Measurements from ENCODE around the gene KAZN. TPM values are rescaled to one million over a fixed set of nuclear protein-coding genes. Genes with fewer than 3 reads are reported as not detected.

KAZN gene
- polyA plus RNA-seq, 1 donor from 2014 or later = 20.6 TPM

DNA sequence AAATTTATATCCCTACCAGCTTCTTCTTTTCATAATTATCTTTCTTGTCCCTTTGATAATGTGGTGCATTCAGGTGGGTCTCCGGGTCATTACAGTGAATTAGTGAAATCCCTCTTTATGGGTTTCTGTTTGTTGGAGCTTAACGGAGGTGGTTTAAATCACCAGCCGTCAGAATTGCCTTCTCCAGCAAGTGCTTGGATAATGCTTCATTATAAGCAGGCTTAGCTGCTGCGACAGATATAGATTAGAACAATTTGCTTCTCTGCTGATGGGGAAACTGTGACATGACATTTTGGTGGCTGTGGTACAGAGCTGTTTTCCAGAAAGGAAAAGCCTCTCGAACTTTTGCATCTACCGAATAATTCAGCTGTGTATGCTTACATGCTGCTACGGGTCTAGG lies 56.9 kb downstream of the KAZN start:
- Histone ChIP-seq H3K9me3 (ENCODE audit: low read length) (no peaks in the 10 kb centered on the region), H3K9me2 (ENCODE audit: insufficient read depth, low read length) (no peaks in the 10 kb centered on the region), H3K36me3 (ENCODE audit: insufficient read depth, low read length) (no peaks in the 10 kb centered on the region), H3K27me3 (ENCODE audit: insufficient read depth, low read depth, low read length) (no peaks in the 10 kb centered on the region), H4K20me1 (ENCODE audit: insufficient read depth) (no peaks in the 10 kb centered on the region), H3K79me2 (replicated peaks; ENCODE audit: insufficient read depth, low read length) (peaks cover 16% of the 10 kb centered on the region), H3K27ac (ENCODE audit: low read length) (peak overlapping the region; percentile 29), H3K4me3 (ENCODE audit: low read length) (peak overlapping the region; percentile 29), H3F3A (ENCODE audit: insufficient read depth, low read length, poor library complexity, severe bottlenecking) (peaks cover 3% of the 10 kb centered on the region), H2AFZ (ENCODE audit: low read depth, low read length) (no peak overlapping the region), H3K4me2 (ENCODE audit: low read length) (peak overlapping the region; percentile 42), H3K9ac (ENCODE audit: low read length) (peak overlapping the region; percentile 17)
- no peak for TF ChIP-seq TAF1 (IDR thresholded peaks at IDR 0.05; ENCODE audit: low read depth)
- peak; percentile 13 for TF ChIP-seq POLR2AphosphoS5 (IDR thresholded peaks at IDR 0.05)

DNA sequence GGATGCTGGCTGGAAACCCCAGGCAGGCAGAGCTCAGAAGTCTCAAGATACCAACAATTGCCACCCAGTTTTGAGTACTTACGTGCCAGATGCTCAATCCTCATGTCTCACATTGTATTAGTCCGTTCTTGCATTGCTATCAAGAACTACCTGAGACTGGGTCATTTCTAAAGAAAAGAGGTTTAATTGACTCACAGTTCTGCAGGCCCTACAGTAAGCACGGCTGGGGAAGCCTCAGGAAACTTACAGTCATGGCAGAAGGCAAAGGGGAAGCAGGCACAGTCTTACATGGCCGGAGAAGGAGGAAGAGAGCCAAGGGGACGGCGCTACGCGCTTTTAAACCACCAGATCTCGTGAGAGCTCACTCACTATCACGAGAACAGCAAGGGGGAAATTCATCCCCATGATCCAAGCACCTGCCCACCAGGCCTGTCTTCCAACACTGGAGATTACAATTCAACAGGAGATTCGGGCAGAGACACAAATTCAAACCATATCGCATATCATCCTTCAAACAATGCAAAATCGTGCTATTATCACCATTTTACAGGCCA lies 58.0 kb downstream of the KAZN start:
- Histone ChIP-seq H3F3A (ENCODE audit: insufficient read depth, low read length, poor library complexity, severe bottlenecking) (peaks cover 3% of the 10 kb centered on the region), H3K27ac (ENCODE audit: low read length) (no peak overlapping the region), H3K9me3 (ENCODE audit: low read length) (no peaks in the 10 kb centered on the region), H2AFZ (ENCODE audit: low read depth, low read length) (no peak overlapping the region), H3K9me2 (ENCODE audit: insufficient read depth, low read length) (no peaks in the 10 kb centered on the region), H3K9ac (ENCODE audit: low read length) (no peak overlapping the region), H3K79me2 (replicated peaks; ENCODE audit: insufficient read depth, low read length) (peaks cover 18% of the 10 kb centered on the region), H3K36me3 (ENCODE audit: insufficient read depth, low read length) (no peaks in the 10 kb centered on the region), H3K27me3 (ENCODE audit: insufficient read depth, low read depth, low read length) (no peaks in the 10 kb centered on the region), H4K20me1 (ENCODE audit: insufficient read depth) (no peaks in the 10 kb centered on the region), H3K4me2 (ENCODE audit: low read length) (no peak overlapping the region), H3K4me3 (ENCODE audit: low read length) (no peak overlapping the region)
- TF ChIP-seq, protein P1, sequence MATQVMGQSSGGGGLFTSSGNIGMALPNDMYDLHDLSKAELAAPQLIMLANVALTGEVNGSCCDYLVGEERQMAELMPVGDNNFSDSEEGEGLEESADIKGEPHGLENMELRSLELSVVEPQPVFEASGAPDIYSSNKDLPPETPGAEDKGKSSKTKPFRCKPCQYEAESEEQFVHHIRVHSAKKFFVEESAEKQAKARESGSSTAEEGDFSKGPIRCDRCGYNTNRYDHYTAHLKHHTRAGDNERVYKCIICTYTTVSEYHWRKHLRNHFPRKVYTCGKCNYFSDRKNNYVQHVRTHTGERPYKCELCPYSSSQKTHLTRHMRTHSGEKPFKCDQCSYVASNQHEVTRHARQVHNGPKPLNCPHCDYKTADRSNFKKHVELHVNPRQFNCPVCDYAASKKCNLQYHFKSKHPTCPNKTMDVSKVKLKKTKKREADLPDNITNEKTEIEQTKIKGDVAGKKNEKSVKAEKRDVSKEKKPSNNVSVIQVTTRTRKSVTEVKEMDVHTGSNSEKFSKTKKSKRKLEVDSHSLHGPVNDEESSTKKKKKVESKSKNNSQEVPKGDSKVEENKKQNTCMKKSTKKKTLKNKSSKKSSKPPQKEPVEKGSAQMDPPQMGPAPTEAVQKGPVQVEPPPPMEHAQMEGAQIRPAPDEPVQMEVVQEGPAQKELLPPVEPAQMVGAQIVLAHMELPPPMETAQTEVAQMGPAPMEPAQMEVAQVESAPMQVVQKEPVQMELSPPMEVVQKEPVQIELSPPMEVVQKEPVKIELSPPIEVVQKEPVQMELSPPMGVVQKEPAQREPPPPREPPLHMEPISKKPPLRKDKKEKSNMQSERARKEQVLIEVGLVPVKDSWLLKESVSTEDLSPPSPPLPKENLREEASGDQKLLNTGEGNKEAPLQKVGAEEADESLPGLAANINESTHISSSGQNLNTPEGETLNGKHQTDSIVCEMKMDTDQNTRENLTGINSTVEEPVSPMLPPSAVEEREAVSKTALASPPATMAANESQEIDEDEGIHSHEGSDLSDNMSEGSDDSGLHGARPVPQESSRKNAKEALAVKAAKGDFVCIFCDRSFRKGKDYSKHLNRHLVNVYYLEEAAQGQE (IDR thresholded peaks at IDR 0.05; ENCODE audit: borderline replicate concordance) = no peak
- TF ChIP-seq TAF1 (IDR thresholded peaks at IDR 0.05; ENCODE audit: low read depth) (no peak), EZH2 (IDR thresholded peaks at IDR 0.05; ENCODE audit: borderline replicate concordance, insufficient read depth, low read length, poor library complexity, severe bottlenecking) (no peak), EP300 (conservative IDR thresholded peaks at IDR 0.05; ENCODE audit: poor library complexity, severe bottlenecking) (no peak), RAD21 (conservative IDR thresholded peaks at IDR 0.05) (no peak), MXI1 (conservative IDR thresholded peaks at IDR 0.05; ENCODE audit: poor library complexity, severe bottlenecking) (no peak), POLR2AphosphoS5 (IDR thresholded peaks at IDR 0.05) (no peak), SMC3 (conservative IDR thresholded peaks at IDR 0.05; ENCODE audit: poor library complexity) (no peak)
- TF ChIP-seq, protein P2, sequence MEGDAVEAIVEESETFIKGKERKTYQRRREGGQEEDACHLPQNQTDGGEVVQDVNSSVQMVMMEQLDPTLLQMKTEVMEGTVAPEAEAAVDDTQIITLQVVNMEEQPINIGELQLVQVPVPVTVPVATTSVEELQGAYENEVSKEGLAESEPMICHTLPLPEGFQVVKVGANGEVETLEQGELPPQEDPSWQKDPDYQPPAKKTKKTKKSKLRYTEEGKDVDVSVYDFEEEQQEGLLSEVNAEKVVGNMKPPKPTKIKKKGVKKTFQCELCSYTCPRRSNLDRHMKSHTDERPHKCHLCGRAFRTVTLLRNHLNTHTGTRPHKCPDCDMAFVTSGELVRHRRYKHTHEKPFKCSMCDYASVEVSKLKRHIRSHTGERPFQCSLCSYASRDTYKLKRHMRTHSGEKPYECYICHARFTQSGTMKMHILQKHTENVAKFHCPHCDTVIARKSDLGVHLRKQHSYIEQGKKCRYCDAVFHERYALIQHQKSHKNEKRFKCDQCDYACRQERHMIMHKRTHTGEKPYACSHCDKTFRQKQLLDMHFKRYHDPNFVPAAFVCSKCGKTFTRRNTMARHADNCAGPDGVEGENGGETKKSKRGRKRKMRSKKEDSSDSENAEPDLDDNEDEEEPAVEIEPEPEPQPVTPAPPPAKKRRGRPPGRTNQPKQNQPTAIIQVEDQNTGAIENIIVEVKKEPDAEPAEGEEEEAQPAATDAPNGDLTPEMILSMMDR (IDR thresholded peaks at IDR 0.05; ENCODE audit: poor library complexity, severe bottlenecking) = no peak
